Transverse colon (tissue), 4 donors: ENCODE measurements around the gene AHCTF1. TPM values are rescaled to one million over a fixed set of nuclear protein-coding genes. Genes with fewer than 3 reads are reported as not detected.
"Not testable (repeated sequence)": the region's sequence is repeated elsewhere in the genome, so short reads cannot be mapped to it uniquely, and the experiment has no call there.

Source experiments
- DNase-seq: peaks from one replicate; pipeline ENCODE4 v3.0.0-alpha.2; 2019
- H3K27ac ChIP-seq, 4 donors: fragments of 200-600 bp; sonication (generic); 2 replicates each; pipeline ENCODE4 v1.5.1; 2016 to 2018; ENCODE audit warnings: inconsistent platforms in 4 of 4
- H3K27me3 ChIP-seq: fragments of 200-600 bp; sonication (generic); 2 replicates; pipeline ENCODE4 v1.5.1; 2017; ENCODE audit warnings: inconsistent platforms
- H3K36me3 ChIP-seq, 4 donors: fragments of 200-600 bp; sonication (generic); 2 replicates each; pipeline ENCODE4 v1.5.1; 2017 to 2019; ENCODE audit warnings: inconsistent platforms in 4 of 4
- H3K4me1 ChIP-seq, 4 donors: fragments of 200-600 bp; sonication (generic); 2 replicates each; pipeline ENCODE4 v1.5.1; 2017 to 2020; ENCODE audit warnings: inconsistent platforms in 4 of 4
- H3K4me3 ChIP-seq, 4 donors: fragments of 200-600 bp; sonication (generic); 1 replicate in 1 of 4; 2 replicates in 3 of 4; pipeline versions ENCODE4 v1.5.1 to v1.6.1; 2017 to 2019; ENCODE audit warnings: inconsistent platforms in 4 of 4
- H3K9me3 ChIP-seq, 2 donors: fragments of 200-600 bp; sonication (generic); 2 replicates each; pipeline ENCODE4 v1.5.1; 2017 to 2019; ENCODE audit warnings: inconsistent platforms in 2 of 2
- EP300 ChIP-seq: sonication (generic); formaldehyde crosslinking; IDR thresholded peaks from one replicate; pipeline ENCODE4 v1.6.1; 2017; ENCODE audit warnings: antibody characterized with exemption, low read depth
- POLR2A ChIP-seq: fragments of 450-650 bp; IDR thresholded peaks from one replicate; pipeline ENCODE4 v1.6.1; 2016; ENCODE audit warnings: antibody characterized with exemption, mild to moderate bottlenecking, moderate library complexity
- POLR2AphosphoS5 ChIP-seq, 3 donors: sonication (generic); formaldehyde crosslinking; IDR thresholded peaks; one replicate each; pipeline ENCODE4 v1.6.1; 2016; ENCODE audit warnings: antibody characterized with exemption in 3 of 3
- WGBS, 2 donors: methylation state at CpG; one replicate each; pipeline ENCODE4 v1.1.5; 2018; ENCODE audit warnings: low coverage in 1 of 2; 5-methylcytosine and 5-hydroxymethylcytosine counted together
- in situ Hi-C, 4 donors: fragments of 200-750 bp; cut with MboI; loops; one replicate each; pipeline versions ENCODE4 v1.15.0 to v1.15.1; 2017; ENCODE audit warnings: low sequenced_read_pairs in 3 of 4, low pct_ligation_motif_present in 1 of 4, low pct_unique_long_range_greater_than_20kb in 1 of 4
- intact Hi-C: fragments of 100-400 bp; cut with DNase I; formaldehyde crosslinking; loops from one replicate; pipeline ENCODE4 v1.15.1; 2023; ENCODE audit warnings: low total_unique reads
- total RNA-seq, 4 donors: library from RNA; depleted of rRNA; stranded (reverse); fragments of >200 nt; gene quantifications; one replicate each; pipeline ENCODE4 v1.1.0, GENCODE V29; 2016
- TF ChIP-seq, protein P1 (sequence below), 5 experiments: fragments of 200-600 bp in 3 of 5; fragments of 450-650 bp in 2 of 5; sonication (generic) in 3 of 5; IDR thresholded peaks; 1 replicate in 2 of 5; 2 replicates in 3 of 5; pipeline ENCODE4 v1.5.1; 2016 to 2017; ENCODE audit warnings: antibody characterized with exemption in 5 of 5, inconsistent platforms in 3 of 5, mild to moderate bottlenecking in 2 of 5, moderate library complexity in 1 of 5

Gene AHCTF1
- total RNA-seq, 4 donors from 2014 or later = 10.0 to 113 (median 34.7) TPM

DNA sequence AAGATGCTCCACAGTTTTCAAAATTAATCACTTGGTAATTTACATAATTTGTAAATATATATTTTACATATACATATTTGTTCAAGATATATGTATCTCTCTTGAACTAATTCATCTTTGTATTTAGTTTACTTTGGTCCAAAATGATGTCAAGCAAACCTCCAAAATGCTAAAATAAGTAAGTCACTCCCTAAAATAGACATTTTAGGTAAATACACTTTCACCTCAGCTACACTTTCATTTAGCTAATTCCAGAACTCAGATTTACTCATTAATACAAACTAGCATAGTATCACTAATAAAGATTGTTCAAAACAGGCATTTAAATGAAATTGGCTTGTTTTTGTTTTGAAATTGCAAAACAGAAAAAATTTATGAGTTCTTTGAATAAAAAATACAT is 40.6 kb downstream of the AHCTF1 start:
- Histone ChIP-seq H3K4me3 (no peak overlapping the region), H3K27me3 (no peaks in the 10 kb centered on the region), H3K27ac (no peak overlapping the region), H3K4me1 (no peaks in the 10 kb centered on the region), H3K9me3 (no peaks in the 10 kb centered on the region), H3K36me3 (peaks cover 0 to 84% (median 38%) of the 10 kb centered on the region in 4 donors)
- intact Hi-C loops = no loop called here
- in situ Hi-C loops = no loop called here
- DNase-seq = no peak
- TF ChIP-seq EP300 (no peak), POLR2AphosphoS5 (IDR thresholded peaks at IDR 0.05) (no peak), POLR2A (no peak)
- TF ChIP-seq, protein P1, sequence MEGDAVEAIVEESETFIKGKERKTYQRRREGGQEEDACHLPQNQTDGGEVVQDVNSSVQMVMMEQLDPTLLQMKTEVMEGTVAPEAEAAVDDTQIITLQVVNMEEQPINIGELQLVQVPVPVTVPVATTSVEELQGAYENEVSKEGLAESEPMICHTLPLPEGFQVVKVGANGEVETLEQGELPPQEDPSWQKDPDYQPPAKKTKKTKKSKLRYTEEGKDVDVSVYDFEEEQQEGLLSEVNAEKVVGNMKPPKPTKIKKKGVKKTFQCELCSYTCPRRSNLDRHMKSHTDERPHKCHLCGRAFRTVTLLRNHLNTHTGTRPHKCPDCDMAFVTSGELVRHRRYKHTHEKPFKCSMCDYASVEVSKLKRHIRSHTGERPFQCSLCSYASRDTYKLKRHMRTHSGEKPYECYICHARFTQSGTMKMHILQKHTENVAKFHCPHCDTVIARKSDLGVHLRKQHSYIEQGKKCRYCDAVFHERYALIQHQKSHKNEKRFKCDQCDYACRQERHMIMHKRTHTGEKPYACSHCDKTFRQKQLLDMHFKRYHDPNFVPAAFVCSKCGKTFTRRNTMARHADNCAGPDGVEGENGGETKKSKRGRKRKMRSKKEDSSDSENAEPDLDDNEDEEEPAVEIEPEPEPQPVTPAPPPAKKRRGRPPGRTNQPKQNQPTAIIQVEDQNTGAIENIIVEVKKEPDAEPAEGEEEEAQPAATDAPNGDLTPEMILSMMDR (IDR thresholded peaks at IDR 0.05) = no peak

DNA sequence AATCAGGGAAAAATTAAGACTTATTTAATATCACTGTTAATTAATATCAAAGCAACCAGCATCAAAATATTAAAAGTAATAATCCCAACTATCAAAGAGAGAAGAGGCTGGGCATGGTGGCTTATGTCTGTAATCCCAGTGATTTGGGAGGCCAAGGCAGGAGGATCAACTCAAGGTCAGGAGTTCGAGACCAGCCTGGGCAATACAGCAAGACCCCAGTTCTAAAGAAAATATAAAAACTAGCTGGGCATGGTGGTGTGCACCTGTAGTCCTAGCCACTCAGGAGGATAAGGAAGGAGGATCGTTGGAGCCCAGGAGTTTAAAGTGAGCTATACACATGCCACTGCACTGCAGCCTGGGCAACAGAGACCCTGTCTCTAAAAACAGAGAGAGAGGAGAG is 43.2 kb downstream of the AHCTF1 start:
- WGBS, 2 donors = 95 to 100% methylated on average over 1 to 2 of the region's 2 CpGs
- intact Hi-C loops = no loop called here
- H3K36me3 ChIP-seq = peaks cover 0 to 69% (median 34%) of the 10 kb centered on the region in 4 donors

DNA sequence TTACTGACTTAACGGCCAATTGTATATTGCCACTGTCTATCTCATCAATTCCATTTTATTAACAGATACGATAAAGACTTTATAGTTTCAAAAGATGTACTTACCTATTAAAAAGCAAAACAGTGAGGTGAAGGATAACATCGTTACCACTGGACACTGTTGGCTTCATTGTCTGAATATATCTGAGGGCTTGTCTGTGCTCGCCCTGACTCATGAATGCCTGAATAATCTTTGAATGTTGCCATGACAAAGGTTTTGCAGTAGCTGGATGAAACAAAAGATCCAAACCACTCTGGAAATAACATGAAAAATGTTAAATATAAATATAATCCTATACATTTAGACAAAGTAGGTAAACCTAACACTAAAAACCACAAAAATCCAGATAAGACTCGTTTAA is 46.4 kb downstream of the AHCTF1 start:
- 95 to 98% methylated on average over 5 of the region's 5 CpGs for WGBS, 2 donors
- H3K36me3 ChIP-seq = peaks cover 0 to 54% (median 27%) of the 10 kb centered on the region in 4 donors
- in situ Hi-C loops, DNase-seq, H3K4me3 ChIP-seq, H3K27ac ChIP-seq, H3K27me3 ChIP-seq, H3K9me3 ChIP-seq, intact Hi-C loops, H3K4me1 ChIP-seq: not testable (repeated sequence)

More for the DNA sequence above, 43.2 kb downstream of the AHCTF1 start:
- in situ Hi-C loops = no loop called here
- no peak for TF ChIP-seq POLR2A
- TF ChIP-seq, protein P1 (IDR thresholded peaks at IDR 0.05) = no peak
- TF ChIP-seq EP300 = no peak
- TF ChIP-seq POLR2AphosphoS5 (IDR thresholded peaks at IDR 0.05) = no peak
- H3K27ac ChIP-seq = no peak overlapping the region
- H3K4me3 ChIP-seq = no peak overlapping the region
- H3K27me3 ChIP-seq = no peaks in the 10 kb centered on the region
- H3K9me3 ChIP-seq = no peaks in the 10 kb centered on the region
- H3K4me1 ChIP-seq = no peaks in the 10 kb centered on the region
- DNase-seq = no peak

DNA sequence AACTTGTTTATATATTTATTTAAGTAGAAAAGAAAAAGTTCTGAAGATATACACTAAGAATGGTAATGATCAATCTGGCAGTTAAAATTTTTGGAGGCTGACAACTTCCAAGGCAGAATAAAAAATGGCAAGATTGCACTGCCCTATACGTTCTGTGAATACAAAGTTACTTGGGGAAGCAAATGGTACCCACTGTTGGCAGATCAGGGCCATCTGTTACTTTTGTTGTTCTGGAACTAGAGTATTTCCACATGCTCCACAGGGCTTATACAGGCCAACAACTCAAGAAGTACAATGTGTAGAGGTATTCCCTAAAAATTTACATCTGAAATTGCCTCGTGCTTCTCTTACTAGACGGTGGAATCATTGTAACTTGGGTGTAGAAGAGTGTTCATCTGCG is 53.2 kb downstream of the AHCTF1 start:
- peaks cover 0 to 9% (median 2%) of the 10 kb centered on the region in 4 donors for H3K4me1 ChIP-seq
- TF ChIP-seq, protein P1 (IDR thresholded peaks at IDR 0.05) = no peak
- no peak for TF ChIP-seq EP300
- no peak for TF ChIP-seq POLR2A
- TF ChIP-seq POLR2AphosphoS5 (IDR thresholded peaks at IDR 0.05) = no peak
- intact Hi-C loops = no loop called here
- DNase-seq = no peak
- in situ Hi-C loops = no loop called here
- peaks cover 0 to 19% (median 3%) of the 10 kb centered on the region in 4 donors for H3K36me3 ChIP-seq
- 94 to 97% methylated on average over 4 of the region's 4 CpGs for WGBS, 2 donors
- no peak overlapping the region for H3K4me3 ChIP-seq
- H3K27ac ChIP-seq = no peak overlapping the region
- no peaks in the 10 kb centered on the region for H3K27me3 ChIP-seq
- no peaks in the 10 kb centered on the region for H3K9me3 ChIP-seq

DNA sequence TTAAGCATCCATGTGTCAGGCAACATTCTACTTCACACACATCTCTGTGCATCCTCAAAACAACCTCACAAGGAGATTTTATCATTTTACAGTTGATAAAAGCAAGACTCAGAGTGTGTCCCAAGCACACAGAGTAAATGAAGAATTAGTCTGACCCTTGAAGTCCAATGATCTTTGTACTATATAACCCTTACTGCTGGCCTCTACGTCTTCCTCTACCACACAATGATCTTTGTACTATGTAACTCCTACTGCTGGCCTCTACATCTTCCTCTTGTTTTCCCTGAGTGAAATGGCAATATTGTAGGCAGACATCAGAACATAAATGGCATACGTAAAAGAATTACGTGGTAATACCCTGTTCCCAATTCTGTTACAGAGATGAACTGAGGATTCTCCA is 55.3 kb downstream of the AHCTF1 start:
- peak in 1 of 3 donors; percentile 33 for TF ChIP-seq POLR2AphosphoS5 (IDR thresholded peaks at IDR 0.05)
- TF ChIP-seq POLR2A = no peak
- TF ChIP-seq, protein P1 (IDR thresholded peaks at IDR 0.05) = no peak
- H3K4me3 ChIP-seq = no peak overlapping the region
- H3K27ac ChIP-seq = peak overlapping the region in 2 of 4 donors; percentile 50 to 56
- DNase-seq = no peak
- no peaks in the 10 kb centered on the region for H3K9me3 ChIP-seq
- H3K36me3 ChIP-seq = peaks cover 0 to 19% (median 4%) of the 10 kb centered on the region in 4 donors
- 83 to 91% methylated on average over 2 to 3 of the region's 3 CpGs for WGBS, 2 donors
- intact Hi-C loops = no loop called here
- H3K4me1 ChIP-seq = peaks cover 0 to 9% (median 2%) of the 10 kb centered on the region in 4 donors
- no peaks in the 10 kb centered on the region for H3K27me3 ChIP-seq
- in situ Hi-C loops = no loop called here
